Renal cortical epithelial cell (primary cell): ENCODE data around the gene PHKB. TPM values are rescaled to one million over a fixed set of nuclear protein-coding genes. Genes with fewer than 3 reads are reported as not detected.
"Not testable (repeated sequence)": the region's sequence is repeated elsewhere in the genome, so short reads cannot be mapped to it uniquely, and the experiment has no call there.

Experiments
- DNase-seq: peaks from one replicate; pipeline ENCODE4 v3.0.0-alpha.2; 2011; ENCODE audit warnings: low read depth
- total RNA-seq: library from RNA; depleted of rRNA; stranded (reverse); fragments of >200 nt; gene quantifications from 2 replicates; pipeline ENCODE4 v1.2.3, GENCODE V29; 2014

PHKB gene
- total RNA-seq, 1 donor from 2014 or later: 127 TPM

GRCh38 chr16:47506800-47507199 is 45.7 kb downstream of the PHKB start:
- peak; percentile 97 for DNase-seq

GRCh38 chr16:47507701-47508100 is 46.6 kb downstream of the PHKB start:
- no peak for DNase-seq

- no peak for DNase-seq
Observed at GRCh38 chr16:47511882-47512281, 50.8 kb downstream of the PHKB start.

GRCh38 chr16:47519037-47519436 is 57.9 kb downstream of the PHKB start:
- peak; percentile 40 for DNase-seq

- no peak for DNase-seq
Observed at GRCh38 chr16:47519546-47519945, 58.4 kb downstream of the PHKB start.

- DNase-seq: no peak
Observed at GRCh38 chr16:47519996-47520679, 59.0 kb downstream of the PHKB start.

GRCh38 chr16:47523342-47524006 is 62.3 kb downstream of the PHKB start:
- peak; percentile 82 for DNase-seq

- no peak for DNase-seq
Observed at GRCh38 chr16:47524007-47524405, 62.9 kb downstream of the PHKB start.

- no peak for DNase-seq
Observed at GRCh38 chr16:47528431-47528830, 67.3 kb downstream of the PHKB start.

GRCh38 chr16:47533744-47534292 is 72.7 kb downstream of the PHKB start:
- no peak for DNase-seq

- no peak for DNase-seq
Observed at GRCh38 chr16:47538472-47538871, 77.3 kb downstream of the PHKB start.

GRCh38 chr16:47539707-47540670 is 78.9 kb downstream of the PHKB start:
- not testable (repeated sequence) for DNase-seq

- DNase-seq: not testable (repeated sequence)
Observed at GRCh38 chr16:47541135-47541534, 80.0 kb downstream of the PHKB start.

GRCh38 chr16:47544255-47544654 is 83.1 kb downstream of the PHKB start:
- DNase-seq: not testable (repeated sequence)

GRCh38 chr16:47551185-47551584 is 90.1 kb downstream of the PHKB start:
- DNase-seq: not testable (repeated sequence)

- DNase-seq: not testable (repeated sequence)
Observed at GRCh38 chr16:47551767-47552166, 90.6 kb downstream of the PHKB start.

- DNase-seq: no peak
Observed at GRCh38 chr16:47553853-47554564, 92.9 kb downstream of the PHKB start.

- DNase-seq: not testable (repeated sequence)
Observed at GRCh38 chr16:47554587-47554986, 93.5 kb downstream of the PHKB start.

GRCh38 chr16:47561286-47561685 is 100.2 kb downstream of the PHKB start:
- no peak for DNase-seq

- DNase-seq: no peak
Observed at GRCh38 chr16:47562366-47562765, 101.2 kb downstream of the PHKB start.

GRCh38 chr16:47565454-47565853 is 104.3 kb downstream of the PHKB start:
- DNase-seq: no peak
